Breast epithelium (tissue), 4 donors: Measurements from ENCODE around the gene WEE1. TPM values are rescaled to one million over a fixed set of nuclear protein-coding genes. Genes with fewer than 3 reads are reported as not detected.

Experiments used
- DNase-seq, 2 donors: peaks; one replicate each; pipeline ENCODE4 v3.0.0-alpha.2; 2019; ENCODE audit warnings: low spot score in 2 of 2
- H3K27ac ChIP-seq, 2 donors: fragments of 200-600 bp; sonication (generic) in 1 of 2; one replicate each; pipeline ENCODE4 v1.5.1; 2016 to 2019; ENCODE audit warnings: mild to moderate bottlenecking in 1 of 2
- H3K27me3 ChIP-seq, 2 donors: fragments of 200-600 bp; sonication (generic) in 1 of 2; one replicate each; pipeline versions ENCODE4 v1.5.1 to v1.6.0; 2017 to 2019; ENCODE audit warnings: control low read depth in 1 of 2, mild to moderate bottlenecking in 1 of 2
- H3K36me3 ChIP-seq: fragments of 200-600 bp; one replicate; pipeline ENCODE4 v1.5.1; 2019
- H3K4me1 ChIP-seq, 2 donors: fragments of 200-600 bp; sonication (generic); one replicate each; pipeline ENCODE4 v1.5.1; 2016 to 2019; ENCODE audit warnings: control low read depth in 1 of 2
- H3K4me3 ChIP-seq, 3 donors: fragments of 200-600 bp; sonication (generic); 1 replicate in 2 of 3; 2 replicates in 1 of 3; pipeline ENCODE4 v1.5.1; 2016 to 2019; ENCODE audit warnings: mild to moderate bottlenecking in 3 of 3, moderate library complexity in 2 of 3
- H3K9me3 ChIP-seq, 2 donors: fragments of 200-600 bp; sonication (generic) in 1 of 2; one replicate each; pipeline ENCODE4 v1.5.1; 2016 to 2019; ENCODE audit warnings: control low read depth in 1 of 2
- POLR2A ChIP-seq: fragments of 450-650 bp; IDR thresholded peaks from one replicate; pipeline ENCODE4 v1.6.1; 2016; ENCODE audit warnings: antibody characterized with exemption, mild to moderate bottlenecking, moderate library complexity
- POLR2AphosphoS5 ChIP-seq, 3 donors: sonication (generic); formaldehyde crosslinking; IDR thresholded peaks; one replicate each; pipeline ENCODE4 v1.6.1; 2017; ENCODE audit warnings: antibody characterized with exemption in 3 of 3
- intact Hi-C: fragments of 100-400 bp; cut with DNase I; formaldehyde crosslinking; loops from one replicate; pipeline ENCODE4 v1.15.1; 2023; ENCODE audit warnings: low total_unique reads
- total RNA-seq, 3 donors: library from RNA; depleted of rRNA; stranded (reverse); fragments of >200 nt; gene quantifications; one replicate each; pipeline ENCODE4 v1.1.0, GENCODE V29; 2016
- TF ChIP-seq, protein P1 (sequence below), 3 donors: fragments of 450-650 bp; IDR thresholded peaks; one replicate each; pipeline ENCODE4 v1.5.1; 2016 to 2017; ENCODE audit warnings: antibody characterized with exemption in 3 of 3, mild to moderate bottlenecking in 3 of 3, moderate library complexity in 3 of 3

The WEE1 gene
- total RNA-seq, 3 donors from 2014 or later, result 25.0 to 128 (median 66.5) TPM

GRCh38 chr11:9570313-9571025 is 3.0 kb upstream of the WEE1 start:
- TF ChIP-seq POLR2A, result no peak
- TF ChIP-seq POLR2AphosphoS5 (IDR thresholded peaks at IDR 0.05), result no peak
- TF ChIP-seq, protein P1, sequence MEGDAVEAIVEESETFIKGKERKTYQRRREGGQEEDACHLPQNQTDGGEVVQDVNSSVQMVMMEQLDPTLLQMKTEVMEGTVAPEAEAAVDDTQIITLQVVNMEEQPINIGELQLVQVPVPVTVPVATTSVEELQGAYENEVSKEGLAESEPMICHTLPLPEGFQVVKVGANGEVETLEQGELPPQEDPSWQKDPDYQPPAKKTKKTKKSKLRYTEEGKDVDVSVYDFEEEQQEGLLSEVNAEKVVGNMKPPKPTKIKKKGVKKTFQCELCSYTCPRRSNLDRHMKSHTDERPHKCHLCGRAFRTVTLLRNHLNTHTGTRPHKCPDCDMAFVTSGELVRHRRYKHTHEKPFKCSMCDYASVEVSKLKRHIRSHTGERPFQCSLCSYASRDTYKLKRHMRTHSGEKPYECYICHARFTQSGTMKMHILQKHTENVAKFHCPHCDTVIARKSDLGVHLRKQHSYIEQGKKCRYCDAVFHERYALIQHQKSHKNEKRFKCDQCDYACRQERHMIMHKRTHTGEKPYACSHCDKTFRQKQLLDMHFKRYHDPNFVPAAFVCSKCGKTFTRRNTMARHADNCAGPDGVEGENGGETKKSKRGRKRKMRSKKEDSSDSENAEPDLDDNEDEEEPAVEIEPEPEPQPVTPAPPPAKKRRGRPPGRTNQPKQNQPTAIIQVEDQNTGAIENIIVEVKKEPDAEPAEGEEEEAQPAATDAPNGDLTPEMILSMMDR (IDR thresholded peaks at IDR 0.05), result no peak
- Histone ChIP-seq H3K27ac (peak overlapping the region; percentile 99), H3K9me3 (no peaks in the 10 kb centered on the region), H3K36me3 (no peaks in the 10 kb centered on the region), H3K4me3 (no peak overlapping the region), H3K27me3 (no peaks in the 10 kb centered on the region), H3K4me1 (peaks cover 7 to 13% of the 10 kb centered on the region in 2 donors)
- intact Hi-C loops, result no loop called here
- no peak for DNase-seq

- no peak for TF ChIP-seq POLR2A
- TF ChIP-seq, protein P1 (IDR thresholded peaks at IDR 0.05), result no peak
- TF ChIP-seq POLR2AphosphoS5 (IDR thresholded peaks at IDR 0.05), result no peak
- Histone ChIP-seq H3K36me3 (no peaks in the 10 kb centered on the region), H3K4me1 (peaks cover 6 to 7% of the 10 kb centered on the region in 2 donors), H3K9me3 (no peaks in the 10 kb centered on the region), H3K4me3 (no peak overlapping the region), H3K27ac (peak overlapping the region; percentile 99), H3K27me3 (no peaks in the 10 kb centered on the region)
- intact Hi-C loops, result no loop called here
- DNase-seq, result no peak
These were observed 2.3 kb upstream of the WEE1 start for GRCh38 chr11:9571071-9571762.

- H3K9me3 ChIP-seq, result no peaks in the 10 kb centered on the region
- peaks cover under 1 to 3% of the 10 kb centered on the region in 2 donors for H3K4me1 ChIP-seq
- DNase-seq, result no peak
- TF ChIP-seq POLR2A (no peak), POLR2AphosphoS5 (IDR thresholded peaks at IDR 0.05) (no peak)
- TF ChIP-seq, protein P1 (IDR thresholded peaks at IDR 0.05), result no peak
- intact Hi-C loops, result no loop called here
- H3K27ac ChIP-seq, result peak overlapping the region; percentile 99
- H3K4me3 ChIP-seq, result no peak overlapping the region
- no peaks in the 10 kb centered on the region for H3K27me3 ChIP-seq
- no peaks in the 10 kb centered on the region for H3K36me3 ChIP-seq
These were observed 1.7 kb upstream of the WEE1 start for GRCh38 chr11:9571763-9572115.

DNA sequence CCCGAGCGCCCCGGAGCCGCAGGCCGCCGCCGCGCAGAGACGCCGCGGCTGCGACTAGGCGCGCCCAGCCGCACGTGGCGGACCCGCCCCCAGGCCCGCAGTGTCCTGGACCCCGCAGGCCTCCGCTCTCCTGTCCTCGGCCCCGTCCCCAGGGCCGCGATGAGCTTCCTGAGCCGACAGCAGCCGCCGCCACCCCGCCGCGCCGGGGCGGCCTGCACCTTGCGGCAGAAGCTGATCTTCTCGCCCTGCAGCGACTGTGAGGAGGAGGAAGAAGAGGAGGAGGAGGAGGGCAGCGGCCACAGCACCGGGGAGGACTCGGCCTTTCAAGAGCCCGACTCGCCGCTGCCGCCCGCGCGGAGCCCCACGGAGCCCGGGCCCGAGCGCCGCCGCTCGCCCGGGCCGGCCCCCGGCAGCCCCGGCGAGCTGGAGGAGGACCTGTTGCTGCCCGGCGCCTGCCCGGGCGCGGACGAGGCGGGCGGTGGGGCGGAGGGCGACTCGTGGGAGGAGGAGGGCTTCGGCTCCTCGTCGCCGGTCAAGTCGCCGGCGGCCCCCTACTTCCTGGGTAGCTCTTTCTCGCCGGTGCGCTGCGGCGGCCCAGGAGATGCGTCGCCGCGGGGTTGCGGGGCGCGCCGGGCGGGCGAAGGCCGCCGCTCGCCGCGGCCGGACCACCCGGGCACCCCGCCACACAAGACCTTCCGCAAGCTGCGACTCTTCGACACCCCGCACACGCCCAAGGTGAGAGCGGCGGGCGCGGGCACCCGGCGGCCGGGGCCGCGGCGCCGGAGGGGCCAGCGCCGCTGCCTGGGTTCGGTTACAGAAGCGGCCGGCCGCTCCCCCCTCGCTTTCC is 528 bp downstream of the WEE1 start:
- Histone ChIP-seq H3K27ac (peak overlapping the region; percentile 99), H3K4me1 (no peaks in the 10 kb centered on the region), H3K27me3 (no peaks in the 10 kb centered on the region), H3K9me3 (no peaks in the 10 kb centered on the region), H3K4me3 (peak overlapping the region; percentile 68 to 82 (median 72)), H3K36me3 (no peaks in the 10 kb centered on the region)
- DNase-seq, result no peak
- intact Hi-C loops, result no loop called here
- TF ChIP-seq POLR2AphosphoS5 (IDR thresholded peaks at IDR 0.05) (no peak), POLR2A (no peak)
- TF ChIP-seq, protein P1 (IDR thresholded peaks at IDR 0.05), result peak in 1 of 3 donors; percentile 15
